Testis (tissue), 2 donors: ENCODE measurements around the gene RORB.

Experiments used
- POLR2A ChIP-seq: fragments of 450-650 bp; IDR thresholded peaks from one replicate; pipeline ENCODE4 v1.6.1; 2017; ENCODE audit warnings: antibody characterized with exemption, mild to moderate bottlenecking, moderate library complexity
- TF ChIP-seq, protein P1 (sequence below), 3 experiments: fragments of 450-650 bp in 2 of 3; fragments of 200-600 bp in 1 of 3; sonication (generic) in 1 of 3; IDR thresholded peaks; one replicate each; pipeline ENCODE4 v1.5.1; 2016 to 2019; ENCODE audit warnings: antibody characterized with exemption in 3 of 3, mild to moderate bottlenecking in 2 of 3, moderate library complexity in 1 of 3

- TF ChIP-seq POLR2A = no peak
- TF ChIP-seq, protein P1, sequence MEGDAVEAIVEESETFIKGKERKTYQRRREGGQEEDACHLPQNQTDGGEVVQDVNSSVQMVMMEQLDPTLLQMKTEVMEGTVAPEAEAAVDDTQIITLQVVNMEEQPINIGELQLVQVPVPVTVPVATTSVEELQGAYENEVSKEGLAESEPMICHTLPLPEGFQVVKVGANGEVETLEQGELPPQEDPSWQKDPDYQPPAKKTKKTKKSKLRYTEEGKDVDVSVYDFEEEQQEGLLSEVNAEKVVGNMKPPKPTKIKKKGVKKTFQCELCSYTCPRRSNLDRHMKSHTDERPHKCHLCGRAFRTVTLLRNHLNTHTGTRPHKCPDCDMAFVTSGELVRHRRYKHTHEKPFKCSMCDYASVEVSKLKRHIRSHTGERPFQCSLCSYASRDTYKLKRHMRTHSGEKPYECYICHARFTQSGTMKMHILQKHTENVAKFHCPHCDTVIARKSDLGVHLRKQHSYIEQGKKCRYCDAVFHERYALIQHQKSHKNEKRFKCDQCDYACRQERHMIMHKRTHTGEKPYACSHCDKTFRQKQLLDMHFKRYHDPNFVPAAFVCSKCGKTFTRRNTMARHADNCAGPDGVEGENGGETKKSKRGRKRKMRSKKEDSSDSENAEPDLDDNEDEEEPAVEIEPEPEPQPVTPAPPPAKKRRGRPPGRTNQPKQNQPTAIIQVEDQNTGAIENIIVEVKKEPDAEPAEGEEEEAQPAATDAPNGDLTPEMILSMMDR (IDR thresholded peaks at IDR 0.05) = no peak
These were observed 184.8 kb downstream of the RORB start for GRCh38 chr9:74681906-74682305.
